ENCODE results near the gene MYF6.

MYF6 gene

GRCh38 chr12:80690513-80690912 is 16.9 kb upstream of the MYF6 start:
- no peak for ATAC-seq
- TF ChIP-seq CSRNP3 (CRISPR knock-in tag; IDR thresholded peaks at IDR 0.05): no peak
- no peak for TF ChIP-seq BACH2 (CRISPR knock-in tag; IDR thresholded peaks at IDR 0.05; ENCODE audit: borderline replicate concordance)
- no peak for TF ChIP-seq RARB (CRISPR knock-in tag; IDR thresholded peaks at IDR 0.05)
- no peak for TF ChIP-seq ZC3H10 (CRISPR knock-in tag; IDR thresholded peaks at IDR 0.05)
- TF ChIP-seq ZNF565 (CRISPR knock-in tag; conservative IDR thresholded peaks at IDR 0.05; ENCODE audit: low read depth): no peak
- TF ChIP-seq ESRRG (CRISPR knock-in tag; IDR thresholded peaks at IDR 0.05): no peak
- TF ChIP-seq ZNF8 (CRISPR knock-in tag; IDR thresholded peaks at IDR 0.05): no peak
- no peak for TF ChIP-seq TSHZ2 (CRISPR knock-in tag; IDR thresholded peaks at IDR 0.05)
- no peak for TF ChIP-seq POU6F1 (CRISPR knock-in tag; IDR thresholded peaks at IDR 0.05; ENCODE audit: borderline replicate concordance, low read depth)
- TF ChIP-seq CSDC2 (CRISPR knock-in tag; IDR thresholded peaks at IDR 0.05): no peak
- TF ChIP-seq TCF4 (CRISPR knock-in tag; IDR thresholded peaks at IDR 0.05; ENCODE audit: borderline replicate concordance): no peak
- no peak for TF ChIP-seq ZNF70 (CRISPR knock-in tag; IDR thresholded peaks at IDR 0.05)
- TF ChIP-seq OSR1 (CRISPR knock-in tag; IDR thresholded peaks at IDR 0.05): no peak
- TF ChIP-seq PPARA (CRISPR knock-in tag; IDR thresholded peaks at IDR 0.05; ENCODE audit: borderline replicate concordance): no peak
- no peak for TF ChIP-seq ISL1 (CRISPR knock-in tag; IDR thresholded peaks at IDR 0.05)
- TF ChIP-seq SNAI2 (CRISPR knock-in tag; IDR thresholded peaks at IDR 0.05): no peak
- no peak for TF ChIP-seq ZFP30 (CRISPR knock-in tag; IDR thresholded peaks at IDR 0.05)
- TF ChIP-seq GLIS3 (CRISPR knock-in tag; IDR thresholded peaks at IDR 0.05): no peak
- no peak for TF ChIP-seq ARNTL (CRISPR knock-in tag; IDR thresholded peaks at IDR 0.05; ENCODE audit: borderline replicate concordance, low read depth)
- no peak for TF ChIP-seq ZFP3 (CRISPR knock-in tag; IDR thresholded peaks at IDR 0.05)

- TF ChIP-seq ZFP3 (CRISPR knock-in tag; IDR thresholded peaks at IDR 0.05): no peak
- TF ChIP-seq RARB (CRISPR knock-in tag; IDR thresholded peaks at IDR 0.05): no peak
- TF ChIP-seq ZNF8 (CRISPR knock-in tag; IDR thresholded peaks at IDR 0.05): no peak
- TF ChIP-seq ISL1 (CRISPR knock-in tag; IDR thresholded peaks at IDR 0.05): no peak
- TF ChIP-seq CSRNP3 (CRISPR knock-in tag; IDR thresholded peaks at IDR 0.05): no peak
- no peak for TF ChIP-seq OSR1 (CRISPR knock-in tag; IDR thresholded peaks at IDR 0.05)
- no peak for TF ChIP-seq ZFP30 (CRISPR knock-in tag; IDR thresholded peaks at IDR 0.05)
- no peak for TF ChIP-seq TCF4 (CRISPR knock-in tag; IDR thresholded peaks at IDR 0.05; ENCODE audit: borderline replicate concordance)
- TF ChIP-seq TSHZ2 (CRISPR knock-in tag; IDR thresholded peaks at IDR 0.05): no peak
- TF ChIP-seq ZNF70 (CRISPR knock-in tag; IDR thresholded peaks at IDR 0.05): no peak
- TF ChIP-seq GLIS3 (CRISPR knock-in tag; IDR thresholded peaks at IDR 0.05): no peak
- no peak for TF ChIP-seq ESRRG (CRISPR knock-in tag; IDR thresholded peaks at IDR 0.05)
- no peak for TF ChIP-seq CREB5 (CRISPR knock-in tag; IDR thresholded peaks at IDR 0.05; ENCODE audit: low read depth)
- TF ChIP-seq SNAI2 (CRISPR knock-in tag; IDR thresholded peaks at IDR 0.05): no peak
- TF ChIP-seq PATZ1 (CRISPR knock-in tag; IDR thresholded peaks at IDR 0.05; ENCODE audit: borderline replicate concordance): no peak
- no peak for TF ChIP-seq ZC3H10 (CRISPR knock-in tag; IDR thresholded peaks at IDR 0.05)
- TF ChIP-seq BACH2 (CRISPR knock-in tag; IDR thresholded peaks at IDR 0.05; ENCODE audit: borderline replicate concordance): no peak
- no peak for TF ChIP-seq POU6F1 (CRISPR knock-in tag; IDR thresholded peaks at IDR 0.05; ENCODE audit: borderline replicate concordance, low read depth)
- ATAC-seq: no peak
Observed at GRCh38 chr12:80692114-80692513, 15.3 kb upstream of the MYF6 start.
